ENCODE measurements around the gene SPATS2L. TPM values are rescaled to one million over a fixed set of nuclear protein-coding genes. Genes with fewer than 3 reads are reported as not detected.

SPATS2L gene
- total RNA-seq, 1 experiment from 2014 or later, result 112 TPM

DNA sequence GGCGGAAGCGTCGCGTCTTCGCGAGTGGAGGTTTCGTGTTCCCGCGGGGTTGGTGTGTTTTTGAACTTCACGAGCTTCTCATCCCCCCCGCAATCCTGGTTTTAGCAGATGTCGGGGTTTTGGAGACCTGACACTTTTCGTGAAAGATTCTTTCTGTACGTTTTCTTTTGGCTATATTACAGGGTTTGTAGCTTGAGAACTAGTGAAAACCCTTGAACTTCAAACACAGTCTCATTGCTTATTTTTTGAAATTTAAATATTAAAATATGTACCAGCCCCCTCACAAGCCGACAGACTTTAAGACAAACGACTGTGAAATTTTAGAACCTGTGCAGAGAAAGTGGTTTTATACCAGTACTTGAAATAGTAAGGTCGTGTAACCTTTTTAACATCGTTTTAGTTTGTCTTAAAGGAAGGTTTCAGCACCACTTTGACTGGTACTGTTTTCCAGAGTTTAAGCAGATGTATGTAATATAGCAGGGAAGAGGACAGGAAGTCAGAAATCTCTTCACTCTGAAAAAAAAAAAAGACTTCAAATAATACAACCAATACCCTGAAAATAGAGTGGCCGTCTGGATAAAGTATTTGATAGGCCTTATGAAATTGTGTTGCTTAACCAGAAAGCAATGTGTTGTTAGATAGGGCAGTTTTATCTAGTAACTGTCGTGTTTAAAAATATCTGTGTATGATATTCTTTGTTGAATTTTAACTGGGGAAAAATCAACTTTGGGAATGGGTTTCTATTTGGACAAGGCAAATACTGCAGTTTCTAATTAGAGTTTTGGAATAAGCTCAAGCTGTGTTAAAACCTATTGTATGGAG lies 1.4 kb downstream of the SPATS2L start:
- H3K27ac Mint-ChIP-seq, result peak overlapping the region; percentile 92
- DNase-seq (ENCODE audit: low spot score), result no peak
- H3K36me3 Mint-ChIP-seq, result no peaks in the 10 kb centered on the region
- H3K27me3 Mint-ChIP-seq (ENCODE audit: low read depth), result no peaks in the 10 kb centered on the region; the same call in 1 of the 2 replicates
- TF ChIP-seq CREM (CRISPR knock-in tag; IDR thresholded peaks at IDR 0.05) (no peak), ATF1 (CRISPR knock-in tag; IDR thresholded peaks at IDR 0.05) (no peak)
- TF ChIP-seq, protein P1, sequence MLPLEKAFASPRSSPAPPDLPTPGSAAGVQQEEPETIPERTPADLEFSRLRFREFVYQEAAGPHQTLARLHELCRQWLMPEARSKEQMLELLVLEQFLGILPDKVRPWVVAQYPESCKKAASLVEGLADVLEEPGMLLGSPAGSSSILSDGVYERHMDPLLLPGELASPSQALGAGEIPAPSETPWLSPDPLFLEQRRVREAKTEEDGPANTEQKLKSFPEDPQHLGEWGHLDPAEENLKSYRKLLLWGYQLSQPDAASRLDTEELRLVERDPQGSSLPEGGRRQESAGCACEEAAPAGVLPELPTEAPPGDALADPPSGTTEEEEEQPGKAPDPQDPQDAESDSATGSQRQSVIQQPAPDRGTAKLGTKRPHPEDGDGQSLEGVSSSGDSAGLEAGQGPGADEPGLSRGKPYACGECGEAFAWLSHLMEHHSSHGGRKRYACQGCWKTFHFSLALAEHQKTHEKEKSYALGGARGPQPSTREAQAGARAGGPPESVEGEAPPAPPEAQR (CRISPR knock-in tag; IDR thresholded peaks at IDR 0.05), result no peak
- TF ChIP-seq, protein P2, sequence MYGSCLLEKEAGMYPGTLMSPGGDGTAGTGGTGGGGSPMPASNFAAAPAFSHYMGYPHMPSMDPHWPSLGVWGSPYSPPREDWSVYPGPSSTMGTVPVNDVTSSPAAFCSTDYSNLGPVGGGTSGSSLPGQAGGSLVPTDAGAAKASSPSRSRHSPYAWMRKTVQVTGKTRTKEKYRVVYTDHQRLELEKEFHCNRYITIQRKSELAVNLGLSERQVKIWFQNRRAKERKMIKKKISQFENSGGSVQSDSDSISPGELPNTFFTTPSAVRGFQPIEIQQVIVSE (CRISPR knock-in tag; IDR thresholded peaks at IDR 0.05; ENCODE audit: borderline replicate concordance), result no peak
- TF ChIP-seq, protein P3, sequence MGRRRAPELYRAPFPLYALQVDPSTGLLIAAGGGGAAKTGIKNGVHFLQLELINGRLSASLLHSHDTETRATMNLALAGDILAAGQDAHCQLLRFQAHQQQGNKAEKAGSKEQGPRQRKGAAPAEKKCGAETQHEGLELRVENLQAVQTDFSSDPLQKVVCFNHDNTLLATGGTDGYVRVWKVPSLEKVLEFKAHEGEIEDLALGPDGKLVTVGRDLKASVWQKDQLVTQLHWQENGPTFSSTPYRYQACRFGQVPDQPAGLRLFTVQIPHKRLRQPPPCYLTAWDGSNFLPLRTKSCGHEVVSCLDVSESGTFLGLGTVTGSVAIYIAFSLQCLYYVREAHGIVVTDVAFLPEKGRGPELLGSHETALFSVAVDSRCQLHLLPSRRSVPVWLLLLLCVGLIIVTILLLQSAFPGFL (CRISPR knock-in tag; IDR thresholded peaks at IDR 0.05; ENCODE audit: borderline replicate concordance), result no peak
- TF ChIP-seq, protein P4, sequence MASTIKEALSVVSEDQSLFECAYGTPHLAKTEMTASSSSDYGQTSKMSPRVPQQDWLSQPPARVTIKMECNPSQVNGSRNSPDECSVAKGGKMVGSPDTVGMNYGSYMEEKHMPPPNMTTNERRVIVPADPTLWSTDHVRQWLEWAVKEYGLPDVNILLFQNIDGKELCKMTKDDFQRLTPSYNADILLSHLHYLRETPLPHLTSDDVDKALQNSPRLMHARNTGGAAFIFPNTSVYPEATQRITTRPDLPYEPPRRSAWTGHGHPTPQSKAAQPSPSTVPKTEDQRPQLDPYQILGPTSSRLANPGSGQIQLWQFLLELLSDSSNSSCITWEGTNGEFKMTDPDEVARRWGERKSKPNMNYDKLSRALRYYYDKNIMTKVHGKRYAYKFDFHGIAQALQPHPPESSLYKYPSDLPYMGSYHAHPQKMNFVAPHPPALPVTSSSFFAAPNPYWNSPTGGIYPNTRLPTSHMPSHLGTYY (CRISPR knock-in tag; IDR thresholded peaks at IDR 0.05), result no peak
- TF ChIP-seq, protein P5, sequence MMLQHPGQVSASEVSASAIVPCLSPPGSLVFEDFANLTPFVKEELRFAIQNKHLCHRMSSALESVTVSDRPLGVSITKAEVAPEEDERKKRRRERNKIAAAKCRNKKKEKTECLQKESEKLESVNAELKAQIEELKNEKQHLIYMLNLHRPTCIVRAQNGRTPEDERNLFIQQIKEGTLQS (CRISPR knock-in tag; conservative IDR thresholded peaks at IDR 0.05), result no peak
- CTCF ChIA-PET, result no interaction called here
- peak overlapping the region; percentile 76 for H3K4me3 Mint-ChIP-seq
- POLR2A ChIA-PET, result interaction anchor here (1.2 kb wide), 1 partner anchor 107 kb away, joined by 4 read pairs; no protein-coding TSS in a partner anchor
- H3K9me3 Mint-ChIP-seq, result no peaks in the 10 kb centered on the region
- peaks cover 73% of the 10 kb centered on the region for H3K4me1 Mint-ChIP-seq
- ATAC-seq, result no peak

DNA sequence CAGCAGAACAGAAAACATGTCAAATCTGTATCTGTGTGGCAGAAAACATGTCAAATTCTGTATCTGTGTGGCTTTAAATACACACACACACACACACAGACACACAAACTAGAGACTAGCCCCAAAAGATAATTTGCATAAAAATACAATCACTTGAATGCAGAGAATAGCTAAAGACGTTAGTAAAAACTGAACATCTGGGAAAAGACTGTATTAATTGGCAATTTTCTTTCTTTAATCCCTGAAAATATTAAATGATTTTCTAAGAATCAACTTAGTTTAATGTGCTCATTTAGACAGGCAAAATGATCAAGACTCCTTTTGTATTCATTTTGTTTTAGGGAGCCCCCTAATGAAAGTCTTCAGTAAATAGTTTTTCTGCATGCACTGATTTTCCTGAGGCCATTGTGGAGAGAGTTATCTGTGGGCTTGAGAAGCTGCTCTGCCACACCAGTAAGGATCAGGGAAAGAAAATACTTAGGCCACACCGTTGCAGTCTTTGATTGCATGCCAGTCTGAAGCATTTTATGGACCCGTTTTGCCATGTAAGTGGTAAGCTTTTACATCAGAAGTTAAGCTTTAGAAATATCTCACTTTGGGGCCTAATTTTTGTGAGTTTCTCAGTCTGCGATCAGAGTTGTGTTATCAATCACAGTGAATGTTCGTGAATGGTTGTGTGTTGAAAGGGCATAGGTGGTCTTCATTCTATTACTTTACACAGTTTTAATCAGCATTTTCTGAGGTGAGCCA lies 2.2 kb downstream of the SPATS2L start:
- Mint-ChIP-seq H3K4me3 (peak overlapping the region; percentile 76), H3K27ac (peak overlapping the region; percentile 92), H3K9me3 (no peaks in the 10 kb centered on the region), H3K4me1 (peaks cover 72% of the 10 kb centered on the region), H3K27me3 (ENCODE audit: low read depth) (no peaks in the 10 kb centered on the region; the same call in 1 of the 2 replicates), H3K36me3 (no peaks in the 10 kb centered on the region; the same call in 1 of the 2 replicates)
- ATAC-seq (no peak), DNase-seq (ENCODE audit: low spot score) (no peak)
- ChIA-PET CTCF (interaction anchor here (0.5 to 1.0 kb wide), 2 partner anchors 254 to 840 kb away, joined by 3 to 4 read pairs; no protein-coding TSS in a partner anchor), POLR2A (interaction anchor here (0.7 to 1.2 kb wide), 2 partner anchors 51 to 108 kb away, joined by 3 to 4 read pairs; no protein-coding TSS in a partner anchor)
- TF ChIP-seq, protein P4 (CRISPR knock-in tag; IDR thresholded peaks at IDR 0.05), result no peak

DNA sequence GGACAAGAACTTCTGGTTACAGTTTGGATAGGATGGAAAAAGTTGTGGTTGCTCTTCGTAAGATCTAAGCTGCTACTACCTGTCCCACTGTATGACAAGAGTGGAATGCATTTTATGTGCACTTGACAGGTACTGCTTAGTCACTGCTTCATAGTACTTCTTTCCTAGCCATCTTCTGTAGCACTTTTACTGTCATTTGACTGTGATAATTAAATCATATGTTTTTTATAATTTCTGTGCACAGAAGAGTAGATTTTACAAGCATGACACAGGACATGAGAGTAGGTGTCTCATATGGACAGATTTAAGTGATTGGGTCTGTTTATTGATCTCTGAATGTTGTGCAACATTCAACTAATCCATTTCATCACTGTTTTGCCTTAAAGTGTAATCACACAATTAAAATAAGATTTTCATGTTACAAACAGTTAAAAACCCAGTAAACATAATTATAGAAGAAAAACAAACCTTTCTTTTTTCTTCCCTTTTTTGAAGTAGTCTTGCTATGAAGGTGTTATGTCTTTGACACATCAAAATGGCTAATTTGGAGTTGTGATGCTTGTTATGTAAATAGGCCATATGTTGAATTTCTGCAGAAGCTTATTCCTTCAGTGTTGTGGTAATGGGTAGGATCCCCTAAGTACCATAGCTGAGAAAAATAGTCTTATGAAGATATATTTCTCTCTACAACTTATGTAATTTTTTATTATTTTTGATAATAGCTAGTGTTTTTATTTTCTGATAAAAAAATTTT lies 3.0 kb downstream of the SPATS2L start:
- CTCF ChIA-PET, result interaction anchor here (0.5 to 1.0 kb wide), 2 partner anchors 255 to 840 kb away, joined by 3 to 4 read pairs; no protein-coding TSS in a partner anchor
- TF ChIP-seq, protein P6, sequence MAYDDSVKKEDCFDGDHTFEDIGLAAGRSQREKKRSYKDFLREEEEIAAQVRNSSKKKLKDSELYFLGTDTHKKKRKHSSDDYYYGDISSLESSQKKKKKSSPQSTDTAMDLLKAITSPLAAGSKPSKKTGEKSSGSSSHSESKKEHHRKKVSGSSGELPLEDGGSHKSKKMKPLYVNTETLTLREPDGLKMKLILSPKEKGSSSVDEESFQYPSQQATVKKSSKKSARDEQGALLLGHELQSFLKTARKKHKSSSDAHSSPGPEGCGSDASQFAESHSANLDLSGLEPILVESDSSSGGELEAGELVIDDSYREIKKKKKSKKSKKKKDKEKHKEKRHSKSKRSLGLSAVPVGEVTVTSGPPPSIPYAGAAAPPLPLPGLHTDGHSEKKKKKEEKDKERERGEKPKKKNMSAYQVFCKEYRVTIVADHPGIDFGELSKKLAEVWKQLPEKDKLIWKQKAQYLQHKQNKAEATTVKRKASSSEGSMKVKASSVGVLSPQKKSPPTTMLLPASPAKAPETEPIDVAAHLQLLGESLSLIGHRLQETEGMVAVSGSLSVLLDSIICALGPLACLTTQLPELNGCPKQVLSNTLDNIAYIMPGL (CRISPR knock-in tag; IDR thresholded peaks at IDR 0.05), result no peak
- TF ChIP-seq EMX1 (CRISPR knock-in tag; IDR thresholded peaks at IDR 0.05) (no peak), NFE2L1 (CRISPR knock-in tag; IDR thresholded peaks at IDR 0.05) (no peak)
- TF ChIP-seq, protein P3 (CRISPR knock-in tag; IDR thresholded peaks at IDR 0.05; ENCODE audit: borderline replicate concordance), result no peak
- TF ChIP-seq, protein P7, sequence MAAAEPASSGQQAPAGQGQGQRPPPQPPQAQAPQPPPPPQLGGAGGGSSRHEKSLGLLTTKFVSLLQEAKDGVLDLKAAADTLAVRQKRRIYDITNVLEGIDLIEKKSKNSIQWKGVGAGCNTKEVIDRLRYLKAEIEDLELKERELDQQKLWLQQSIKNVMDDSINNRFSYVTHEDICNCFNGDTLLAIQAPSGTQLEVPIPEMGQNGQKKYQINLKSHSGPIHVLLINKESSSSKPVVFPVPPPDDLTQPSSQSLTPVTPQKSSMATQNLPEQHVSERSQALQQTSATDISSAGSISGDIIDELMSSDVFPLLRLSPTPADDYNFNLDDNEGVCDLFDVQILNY (CRISPR knock-in tag; IDR thresholded peaks at IDR 0.05), result no peak
- TF ChIP-seq, protein P8, sequence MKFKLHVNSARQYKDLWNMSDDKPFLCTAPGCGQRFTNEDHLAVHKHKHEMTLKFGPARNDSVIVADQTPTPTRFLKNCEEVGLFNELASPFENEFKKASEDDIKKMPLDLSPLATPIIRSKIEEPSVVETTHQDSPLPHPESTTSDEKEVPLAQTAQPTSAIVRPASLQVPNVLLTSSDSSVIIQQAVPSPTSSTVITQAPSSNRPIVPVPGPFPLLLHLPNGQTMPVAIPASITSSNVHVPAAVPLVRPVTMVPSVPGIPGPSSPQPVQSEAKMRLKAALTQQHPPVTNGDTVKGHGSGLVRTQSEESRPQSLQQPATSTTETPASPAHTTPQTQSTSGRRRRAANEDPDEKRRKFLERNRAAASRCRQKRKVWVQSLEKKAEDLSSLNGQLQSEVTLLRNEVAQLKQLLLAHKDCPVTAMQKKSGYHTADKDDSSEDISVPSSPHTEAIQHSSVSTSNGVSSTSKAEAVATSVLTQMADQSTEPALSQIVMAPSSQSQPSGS (CRISPR knock-in tag; IDR thresholded peaks at IDR 0.05; ENCODE audit: borderline replicate concordance, low read depth), result no peak

More for the DNA sequence above, 3.0 kb downstream of the SPATS2L start:
- Mint-ChIP-seq H3K4me3 (peak overlapping the region; percentile 76), H3K27ac (peak overlapping the region; percentile 92), H3K27me3 (ENCODE audit: low read depth) (no peaks in the 10 kb centered on the region; the same call in 1 of the 2 replicates), H3K9me3 (no peaks in the 10 kb centered on the region), H3K4me1 (peaks cover 75% of the 10 kb centered on the region), H3K36me3 (peaks cover 2% of the 10 kb centered on the region; the same call in 1 of the 2 replicates)
- DNase-seq (ENCODE audit: low spot score) (no peak), ATAC-seq (no peak)
- POLR2A ChIA-PET, result interaction anchor here (0.7 kb wide), 1 partner anchor 51 kb away, joined by 3 read pairs; no protein-coding TSS in a partner anchor
